Measurements from ENCODE around the gene MAPKAP1.

- TF ChIP-seq CTCF (conservative IDR thresholded peaks at IDR 0.05) (no peak), ZFX (IDR thresholded peaks at IDR 0.05) (no peak)
Observed at GRCh38 chr9:125703662-125704061, 3.3 kb downstream of the MAPKAP1 start.

Measured in C4-2B (cell line).